GM18870 (cell line): ENCODE measurements around the gene PLAA.
"Not testable (repeated sequence)": the region's sequence is repeated elsewhere in the genome, so short reads cannot be mapped to it uniquely, and the experiment has no call there.

Source experiments
- ATAC-seq: cut with Tn5 transposase; IDR thresholded peaks from one replicate; pipeline ENCODE4 v1.9.1; 2021; ENCODE audit warnings: moderate library complexity; ENCODE audit not compliant: unreplicated experiment

Gene PLAA

DNA sequence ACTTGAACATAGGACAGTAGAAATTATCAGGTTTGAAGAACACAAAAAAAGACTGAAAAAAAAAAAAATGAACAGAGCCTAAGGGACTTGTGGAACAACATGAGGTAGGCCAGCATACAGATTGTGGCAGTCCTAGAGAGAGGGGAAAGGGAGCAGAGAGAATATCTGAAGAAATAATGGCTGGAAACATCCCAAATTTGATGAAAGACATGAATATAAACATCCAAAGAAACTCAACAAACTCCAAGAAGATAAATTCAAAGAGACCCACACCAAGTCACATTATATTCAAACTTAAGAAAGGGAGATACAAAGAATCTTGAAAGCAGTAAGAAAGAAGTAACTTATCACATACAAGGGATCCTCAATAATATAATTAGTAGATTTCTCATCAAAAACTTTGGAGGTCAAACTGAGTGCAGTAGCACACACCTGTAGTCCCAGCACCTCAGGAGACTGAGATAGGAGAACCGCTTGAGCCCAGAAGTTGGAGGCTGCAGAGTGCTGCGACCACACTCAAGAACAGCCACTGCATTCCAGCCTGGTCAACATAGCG, 9.1 kb downstream of the PLAA start:
- no peak for ATAC-seq

DNA sequence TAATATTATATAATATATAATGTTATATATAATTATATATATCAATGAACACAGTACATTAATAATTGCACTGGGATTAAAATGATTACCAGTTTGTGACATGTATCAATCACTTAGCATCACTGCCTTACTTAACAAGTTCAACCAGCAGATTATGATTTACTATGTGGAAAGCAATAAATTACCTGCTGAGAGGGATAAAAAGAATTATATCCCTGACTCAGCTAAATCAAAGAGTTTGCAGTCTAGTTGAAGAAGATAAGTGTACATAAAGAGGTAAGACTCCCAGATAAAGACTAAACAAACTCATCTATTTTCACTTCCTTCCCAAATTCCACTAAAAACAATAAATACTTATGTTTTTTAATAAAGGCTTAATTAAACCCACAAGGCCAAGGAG, 11.2 kb downstream of the PLAA start:
- ATAC-seq: no peak

DNA sequence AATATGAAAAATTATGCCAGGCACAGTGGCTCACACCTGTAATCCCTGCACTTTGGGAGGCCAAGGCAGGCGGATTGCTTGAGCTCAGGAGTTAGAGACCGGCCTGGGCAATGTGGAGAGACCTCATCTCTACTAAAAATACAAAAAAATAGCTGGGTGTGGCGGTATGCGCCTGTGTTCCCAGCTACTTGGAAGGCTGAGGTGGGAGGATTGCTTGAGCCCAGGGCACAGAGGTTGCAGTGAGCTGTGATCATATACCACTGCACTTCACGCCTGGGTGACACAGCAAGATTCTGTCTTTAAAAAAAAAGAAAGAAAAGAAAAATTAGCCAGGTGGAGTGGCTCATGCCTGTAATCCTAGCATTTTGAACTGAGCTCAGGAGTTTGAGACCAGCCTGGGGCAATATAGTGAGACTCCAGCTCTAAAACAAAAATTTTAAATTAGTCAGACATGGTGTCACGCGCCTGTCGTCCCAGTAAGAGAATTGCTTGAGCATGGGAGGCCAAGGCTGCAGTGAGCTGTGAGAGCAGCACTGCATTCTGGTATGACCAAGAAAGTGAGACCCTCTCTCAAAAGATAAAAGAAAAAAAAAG, 18.0 kb downstream of the PLAA start:
- ATAC-seq: no peak

DNA sequence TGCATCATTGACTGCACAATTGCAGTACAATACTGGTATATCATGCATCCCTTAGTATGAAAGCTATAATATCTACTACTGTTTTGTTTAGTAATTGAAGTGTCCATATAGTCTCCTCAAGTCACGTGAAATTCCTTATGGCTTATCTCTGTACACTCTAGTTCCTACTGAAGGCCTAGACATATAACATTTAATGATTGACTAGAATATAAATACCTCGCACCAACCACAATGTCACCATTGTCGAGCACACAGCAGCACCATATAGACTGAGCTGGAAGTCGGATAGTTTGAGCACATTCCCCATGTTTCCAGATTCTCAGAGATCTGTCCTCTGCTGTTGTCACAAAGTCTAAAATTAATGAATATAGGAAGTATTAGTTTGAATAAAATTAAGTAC, 21.4 kb downstream of the PLAA start:
- ATAC-seq: no peak

DNA sequence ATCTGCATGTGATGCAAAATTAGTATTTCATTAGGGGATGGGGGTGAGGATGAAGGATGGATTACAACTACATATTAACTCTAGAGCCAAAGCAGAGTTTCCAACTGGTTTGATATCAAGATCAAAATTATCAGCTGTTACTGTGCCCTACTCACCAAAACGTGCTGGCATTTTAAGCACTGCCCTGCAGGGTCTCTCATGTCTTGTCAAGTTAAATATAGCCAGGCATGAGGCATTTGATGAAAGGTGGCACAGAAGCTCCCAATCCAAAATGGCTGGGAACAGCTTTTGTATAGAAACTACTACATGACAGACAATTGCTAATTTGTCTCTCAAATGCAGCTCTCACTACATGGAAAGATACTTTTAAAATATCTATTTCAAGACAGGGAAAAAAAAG, 27.3 kb downstream of the PLAA start:
- no peak for ATAC-seq

DNA sequence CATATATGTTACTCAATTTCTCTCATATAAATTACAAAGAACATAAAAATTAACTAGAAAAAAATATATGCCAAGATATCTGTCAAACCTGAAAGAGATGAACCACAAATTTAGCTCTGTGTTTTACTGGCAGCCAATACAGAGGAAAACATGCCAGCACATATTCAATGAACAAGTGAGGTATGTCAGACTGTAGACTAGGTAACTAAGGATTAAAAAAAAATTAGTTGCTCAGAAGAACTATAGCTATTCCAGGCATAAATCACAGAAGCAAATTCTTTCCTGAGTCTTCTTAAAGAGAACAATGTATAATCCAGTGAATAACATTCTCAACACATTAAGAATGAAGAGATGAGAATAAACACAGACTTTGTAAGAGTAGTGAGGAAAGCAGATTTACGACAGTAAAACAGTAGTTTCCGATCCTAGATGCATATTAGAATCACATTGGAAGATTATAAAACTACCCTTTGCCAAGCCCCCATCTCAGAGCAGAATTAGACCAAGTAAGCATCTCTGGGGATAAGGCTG, 33.8 kb downstream of the PLAA start:
- no peak for ATAC-seq

DNA sequence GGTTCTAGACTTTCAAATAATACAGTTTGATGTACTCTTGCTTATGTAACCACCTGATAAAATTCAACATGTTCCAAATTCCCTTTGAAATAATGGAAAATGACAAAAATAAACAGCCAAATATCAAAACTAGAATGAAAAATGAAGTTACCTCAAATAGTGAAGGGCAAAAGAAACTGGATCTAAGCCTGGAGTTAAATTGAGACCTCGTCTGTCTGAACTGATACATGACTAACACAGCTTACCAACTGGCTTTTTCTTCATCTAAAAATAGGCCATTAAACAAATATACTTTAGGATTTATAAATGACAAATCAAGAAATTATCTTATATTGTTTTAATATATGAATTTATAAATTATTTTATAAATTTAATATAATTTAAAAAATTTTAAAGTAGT, 42.4 kb downstream of the PLAA start:
- no peak for ATAC-seq

DNA sequence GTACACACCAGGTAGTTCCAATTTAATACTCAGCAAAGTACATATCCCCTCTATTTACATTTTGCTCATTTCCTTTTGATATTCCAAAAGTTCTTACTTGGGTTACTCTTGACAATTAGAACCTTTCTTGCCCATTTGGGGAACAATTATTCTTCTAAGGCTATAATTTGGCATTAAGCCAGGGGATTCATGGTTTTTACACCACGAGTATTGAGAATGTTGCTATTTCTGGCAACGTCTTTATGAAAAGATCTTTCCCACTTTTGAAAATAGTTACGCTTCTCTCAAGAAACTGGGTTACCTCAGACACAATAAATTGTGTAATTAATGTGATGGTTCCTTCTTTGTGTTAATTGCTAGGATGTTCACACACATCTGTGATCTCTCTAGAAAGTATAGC, 43.0 kb downstream of the PLAA start:
- ATAC-seq: no peak

DNA sequence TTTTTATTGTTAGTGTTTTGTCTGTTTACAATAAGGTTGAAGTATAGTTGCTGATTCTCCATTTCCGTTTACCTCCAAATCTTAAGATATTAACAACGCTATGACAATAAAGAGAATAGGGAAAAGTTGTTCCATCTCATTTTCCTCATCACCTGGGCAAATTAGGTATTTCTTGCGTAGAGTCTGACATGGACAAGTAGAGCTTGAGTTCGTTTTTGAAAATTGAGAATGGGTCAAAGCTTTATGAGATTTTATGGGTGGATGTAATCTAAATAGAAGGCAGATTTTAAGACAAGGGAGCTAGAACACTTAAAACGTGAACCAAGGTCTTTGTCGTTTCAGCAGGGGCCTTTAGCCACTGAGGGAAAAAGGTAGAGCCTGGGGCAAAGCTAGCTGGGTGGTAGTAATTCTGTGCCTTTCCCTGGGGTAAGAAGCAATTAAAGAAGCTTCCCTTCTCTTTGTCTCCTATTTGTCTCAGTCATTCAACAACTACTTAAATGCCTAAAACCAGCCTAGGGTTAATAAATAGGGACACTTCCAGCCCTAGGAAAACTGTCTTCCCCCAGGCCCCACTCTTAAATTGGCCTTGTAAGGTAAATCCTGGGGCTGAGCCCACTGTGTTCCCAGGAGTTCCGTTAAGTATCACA, 53.9 kb downstream of the PLAA start:
- no peak for ATAC-seq

DNA sequence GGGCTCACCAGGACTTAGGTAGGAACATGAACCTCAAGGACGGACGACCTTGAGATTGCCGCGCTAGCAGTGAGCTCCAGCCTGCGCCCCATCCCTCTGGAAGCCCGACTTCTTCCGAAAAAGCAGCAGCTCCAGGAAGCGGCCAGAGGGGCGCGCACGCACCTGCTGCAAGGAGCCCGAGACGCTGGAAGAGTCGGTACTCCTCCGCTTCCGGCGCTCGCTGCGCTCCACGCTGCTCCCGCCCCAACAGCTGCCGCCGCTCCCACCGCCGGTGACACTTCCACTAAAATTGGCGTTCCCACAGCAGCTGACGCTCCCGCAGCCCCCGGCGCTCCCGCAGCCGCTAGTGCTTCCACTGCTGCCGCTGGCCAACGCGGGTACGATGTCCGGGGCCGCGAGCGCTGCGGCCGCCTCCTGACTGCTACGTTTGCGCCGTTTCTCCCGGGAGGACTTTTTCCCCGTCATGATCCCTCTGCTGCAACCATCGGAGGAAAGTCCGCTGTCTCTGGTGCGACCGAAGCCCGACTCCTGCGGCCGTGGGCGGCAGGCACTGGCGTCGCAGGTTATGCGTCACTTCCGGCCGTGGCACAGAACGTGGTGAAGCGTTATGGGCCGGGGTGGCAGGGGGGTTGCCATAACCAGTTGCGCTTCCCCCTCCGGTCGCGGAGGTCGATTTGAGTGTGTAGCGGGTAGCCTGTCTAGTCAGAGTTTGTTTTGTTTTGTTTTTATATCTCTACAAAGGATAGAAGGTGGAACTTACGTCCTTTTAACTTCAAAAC, 54.6 kb downstream of the PLAA start, which contains the start of gene CAAP1:
Gene CAAP1, minus strand, starts transcription at position 552 of the 779 bp plus-strand sequence. Its CDS starts 87 bp downstream, at position 465.
- peak; percentile 88 for ATAC-seq

DNA sequence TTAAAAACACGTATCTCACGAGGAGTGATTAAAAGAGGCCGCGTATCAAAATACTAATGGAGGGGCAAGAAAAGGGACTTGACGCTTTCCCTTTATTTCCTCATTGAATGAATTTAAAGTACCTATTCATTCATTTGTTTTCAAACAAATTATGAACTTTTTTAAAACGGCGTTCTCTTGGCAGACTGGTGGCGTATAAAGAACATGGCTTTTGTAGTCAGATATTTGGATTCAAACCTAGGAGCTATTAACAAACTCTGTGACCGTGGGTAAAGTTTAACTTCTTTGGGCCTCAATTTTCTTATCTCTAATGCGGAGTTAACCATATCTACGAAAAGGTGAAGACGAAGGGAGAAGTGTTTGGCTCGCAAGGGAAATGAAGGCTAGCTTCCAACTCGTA, 55.3 kb downstream of the PLAA start:
- no peak for ATAC-seq

DNA sequence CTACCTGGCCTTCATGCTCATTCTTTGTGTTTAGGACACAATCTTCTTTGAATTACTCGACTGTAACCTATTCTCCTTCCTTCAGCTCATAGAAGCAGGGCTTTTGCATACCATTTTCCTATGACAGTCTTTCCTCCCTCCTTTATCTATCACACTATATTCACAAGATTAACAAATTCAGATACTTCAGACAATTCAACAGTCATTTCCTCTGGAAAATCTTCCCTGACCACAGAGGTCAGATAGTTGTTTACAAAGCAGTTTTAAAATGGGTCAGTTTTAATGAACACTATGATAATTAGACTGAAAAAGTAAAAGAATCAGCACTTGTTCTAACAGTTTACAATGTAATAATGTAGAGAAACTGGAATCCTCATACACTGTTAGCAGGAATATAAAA, 58.8 kb downstream of the PLAA start:
- no peak for ATAC-seq

DNA sequence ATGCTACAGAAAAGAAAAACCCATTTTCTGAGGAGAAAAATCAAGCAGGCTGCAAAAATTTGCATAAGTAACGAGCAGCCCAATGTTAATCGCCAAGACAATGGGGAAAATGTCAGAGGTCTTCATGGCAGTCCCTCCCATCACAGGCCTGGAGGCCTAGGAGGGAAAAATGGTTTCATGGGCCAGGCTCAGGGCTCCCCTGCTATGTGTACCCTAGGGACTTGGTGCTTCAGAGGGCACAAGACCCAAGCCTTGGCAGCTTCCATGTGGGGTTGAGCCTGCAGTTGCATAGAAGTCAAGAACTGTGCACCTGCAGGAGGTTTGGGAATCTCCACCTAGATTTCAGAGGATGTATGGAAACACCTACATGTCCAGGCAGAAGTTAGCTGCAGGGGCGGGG, 64.9 kb downstream of the PLAA start:
- no peak for ATAC-seq

DNA sequence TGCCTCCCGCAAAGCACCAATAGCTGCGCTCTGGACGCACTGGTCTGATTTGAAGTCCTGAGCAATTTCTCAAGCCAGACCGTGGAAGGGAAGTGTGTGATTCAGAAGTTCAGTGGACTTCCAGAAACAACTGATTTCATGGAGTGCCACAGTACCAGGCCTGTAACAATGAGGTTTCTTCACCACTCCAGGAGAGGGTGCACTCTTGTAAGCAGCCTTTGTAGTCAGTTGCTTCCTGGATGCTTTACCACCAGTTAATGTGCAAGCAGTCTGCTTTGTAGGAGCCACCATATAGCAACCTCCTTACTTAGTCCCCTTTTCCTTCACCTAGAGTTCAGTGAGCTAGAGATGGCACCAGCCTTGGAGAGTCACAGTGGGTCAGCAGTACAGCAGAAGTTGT, 66.8 kb downstream of the PLAA start:
- no peak for ATAC-seq

DNA sequence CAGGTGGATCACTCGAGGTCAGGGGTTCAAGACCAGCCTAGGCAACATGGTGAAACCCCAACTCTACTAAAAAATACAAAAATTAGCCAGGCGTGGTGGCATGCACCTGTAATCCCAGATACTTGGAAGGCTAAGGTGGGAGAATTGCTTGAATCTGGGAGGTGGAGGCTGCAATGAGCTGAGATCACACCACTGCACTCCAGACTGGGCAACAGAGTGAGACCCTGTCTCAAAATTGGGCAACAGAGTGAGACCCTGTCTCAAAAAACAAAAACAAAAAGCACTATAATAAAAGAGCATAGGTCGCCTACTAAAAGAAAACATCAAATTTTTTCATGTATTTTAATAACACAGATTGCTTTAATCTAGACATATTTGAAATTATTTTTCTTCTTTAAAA, 71.9 kb downstream of the PLAA start:
- not testable (repeated sequence) for ATAC-seq

DNA sequence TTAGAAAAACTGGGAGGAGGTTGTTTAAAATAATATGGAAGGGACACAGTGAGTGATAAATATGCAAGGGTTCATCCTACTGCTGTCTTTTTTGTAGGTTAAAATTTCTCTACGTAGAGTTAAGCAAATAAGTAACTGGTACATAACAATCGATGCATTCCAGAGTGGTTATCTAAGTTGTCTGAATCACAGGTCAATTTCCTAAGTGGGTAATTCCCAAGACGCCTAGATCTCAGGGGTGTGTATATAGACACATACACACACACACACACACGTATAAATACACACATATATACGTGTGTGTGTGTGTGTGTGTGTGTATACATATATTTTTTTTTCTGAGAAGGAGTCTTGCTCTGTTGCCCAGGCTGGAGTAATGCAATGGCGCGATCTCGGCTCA, 76.8 kb downstream of the PLAA start:
- no peak for ATAC-seq

DNA sequence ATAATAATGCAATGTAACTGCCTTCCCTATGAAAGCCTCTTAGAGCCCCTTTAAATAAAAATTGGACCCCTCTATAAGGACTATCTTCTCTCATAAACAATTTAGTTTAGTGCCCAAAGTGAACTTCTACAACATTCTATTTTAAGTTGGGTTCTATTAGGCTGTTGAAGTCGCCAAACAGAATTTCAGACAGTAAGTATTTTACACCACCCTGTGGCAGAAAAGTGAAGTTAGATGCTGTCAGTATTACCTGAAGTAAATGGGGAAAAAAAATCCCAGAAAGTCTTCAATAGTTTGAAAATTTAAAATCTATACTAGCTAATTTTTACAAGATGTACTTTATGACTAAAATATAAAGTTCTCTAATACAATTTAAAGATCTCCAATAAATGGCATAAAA, 84.0 kb downstream of the PLAA start:
- no peak for ATAC-seq

DNA sequence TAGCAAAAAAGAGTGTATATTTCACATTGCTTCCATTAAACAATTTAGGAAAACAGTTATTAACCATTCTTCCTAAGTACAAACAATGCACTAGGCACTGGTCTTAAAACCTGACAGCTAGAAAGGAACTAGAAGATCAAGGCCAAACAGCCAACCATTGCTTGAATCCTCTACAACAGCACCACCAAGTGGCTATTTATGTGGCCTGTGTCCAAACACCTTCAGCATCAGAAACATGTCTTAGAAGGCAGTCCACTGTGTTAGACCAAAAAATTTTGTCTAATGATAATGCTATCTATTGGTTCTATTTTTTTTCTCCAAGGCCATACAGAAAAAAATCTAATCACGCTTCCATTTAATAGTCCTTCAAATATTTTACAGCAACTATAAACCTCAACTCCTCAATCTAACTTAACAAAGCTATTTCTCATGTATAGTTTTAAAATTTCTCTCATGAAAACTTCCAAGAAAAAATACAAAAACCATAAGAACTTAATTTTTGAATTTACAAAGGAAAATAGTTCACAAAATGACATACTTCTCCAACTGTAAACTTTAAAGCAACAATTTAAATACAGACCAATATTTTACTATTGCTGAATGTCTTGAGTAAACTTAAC, 90.5 kb downstream of the PLAA start:
- ATAC-seq: peak; percentile 79
